HG02588 (cell line): Measurements from ENCODE around the gene AKR1C4.
"Not testable (repeated sequence)": the region's sequence is repeated elsewhere in the genome, so short reads cannot be mapped to it uniquely, and the experiment has no call there.

Experiments
- ATAC-seq: cut with Tn5 transposase; IDR thresholded peaks from one replicate; pipeline ENCODE4 v1.9.1; 2021; ENCODE audit warnings: mild to moderate bottlenecking, moderate library complexity; ENCODE audit not compliant: unreplicated experiment

The AKR1C4 gene

GRCh38 chr10:5196702-5197113, at the start of gene AKR1C4:
Gene AKR1C4, plus strand, starts transcription at chr10:5196837. Its CDS starts 31 bp downstream, at chr10:5196868.
- ATAC-seq, result no peak

GRCh38 chr10:5146920-5147254, 49.8 kb upstream of the AKR1C4 start:
- ATAC-seq, result no peak

- ATAC-seq, result no peak
These were observed 49.2 kb upstream of the AKR1C4 start for GRCh38 chr10:5147255-5147980.

GRCh38 chr10:5147981-5148677, 48.5 kb upstream of the AKR1C4 start:
- no peak for ATAC-seq

- ATAC-seq, result no peak
These were observed 48.0 kb upstream of the AKR1C4 start for GRCh38 chr10:5148678-5149032.

- no peak for ATAC-seq
These were observed 45.6 kb upstream of the AKR1C4 start for GRCh38 chr10:5151076-5151475.

- ATAC-seq, result no peak
These were observed 40.7 kb upstream of the AKR1C4 start for GRCh38 chr10:5155951-5156350.

- ATAC-seq, result no peak
These were observed 39.1 kb upstream of the AKR1C4 start for GRCh38 chr10:5157501-5157900.

GRCh38 chr10:5159126-5159525, 37.5 kb upstream of the AKR1C4 start:
- no peak for ATAC-seq

- no peak for ATAC-seq
These were observed 33.1 kb upstream of the AKR1C4 start for GRCh38 chr10:5163487-5163886.

GRCh38 chr10:5165738-5166137, 30.9 kb upstream of the AKR1C4 start:
- no peak for ATAC-seq

GRCh38 chr10:5168897-5169420, 27.7 kb upstream of the AKR1C4 start:
- ATAC-seq, result no peak

GRCh38 chr10:5175581-5175980, 21.1 kb upstream of the AKR1C4 start:
- ATAC-seq, result not testable (repeated sequence)

GRCh38 chr10:5180503-5180902, 16.1 kb upstream of the AKR1C4 start:
- not testable (repeated sequence) for ATAC-seq

- no peak for ATAC-seq
These were observed 12.7 kb upstream of the AKR1C4 start for GRCh38 chr10:5183923-5184322.

GRCh38 chr10:5184987-5185775, 11.5 kb upstream of the AKR1C4 start, which contains the start of gene AKR1C8:
Gene AKR1C8, minus strand, starts transcription at chr10:5185150. Its CDS starts 46 bp downstream, at chr10:5185104.
- no peak for ATAC-seq

GRCh38 chr10:5187867-5188266, 8.8 kb upstream of the AKR1C4 start:
- no peak for ATAC-seq

GRCh38 chr10:5188358-5188757, 8.3 kb upstream of the AKR1C4 start:
- no peak for ATAC-seq

- no peak for ATAC-seq
These were observed 2.2 kb upstream of the AKR1C4 start for GRCh38 chr10:5194431-5194830.

- no peak for ATAC-seq
These were observed 786 bp upstream of the AKR1C4 start for GRCh38 chr10:5195727-5196374.

- no peak for ATAC-seq
These were observed 1.7 kb downstream of the AKR1C4 start for GRCh38 chr10:5198386-5198785.
